Measurements from ENCODE around the gene RALGAPB.

DNA sequence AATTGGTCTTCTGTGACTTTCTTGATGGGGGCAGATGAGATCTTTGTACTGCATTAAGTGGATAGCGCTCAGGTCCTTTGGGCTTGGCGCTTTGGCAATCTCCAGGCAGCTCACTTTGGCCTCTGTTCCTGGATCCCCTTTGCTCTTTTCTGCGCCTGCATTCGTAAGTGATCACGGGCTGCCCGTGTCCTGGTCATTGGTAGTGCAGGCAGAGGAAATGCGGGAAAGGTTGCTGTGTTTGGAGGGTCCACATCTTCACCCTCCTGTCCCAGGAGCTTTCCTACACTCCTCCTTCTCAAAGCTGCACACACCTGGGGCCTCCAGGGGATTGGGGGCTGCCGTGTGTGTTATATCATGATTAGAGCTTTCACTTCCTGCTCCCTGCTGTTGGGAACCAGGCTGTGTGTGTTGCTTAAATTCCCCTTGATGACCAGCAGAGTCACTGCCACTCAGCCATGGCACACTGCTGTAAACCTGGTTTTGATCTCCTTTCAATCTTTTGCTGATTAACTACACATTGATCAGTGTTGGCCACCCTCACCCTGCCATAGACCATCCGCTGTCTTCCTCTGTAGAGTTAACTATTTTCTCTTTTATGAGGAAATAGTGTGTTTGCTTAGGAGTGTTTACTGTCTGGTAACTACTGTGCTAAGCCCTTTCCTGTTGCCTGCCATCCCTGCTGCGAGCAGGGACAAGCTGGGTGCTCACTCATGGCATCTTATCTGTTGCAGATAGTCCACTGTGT lies 24.5 kb upstream of the RALGAPB start:
- TF ChIP-seq GATA2 (IDR thresholded peaks at IDR 0.05; ENCODE audit: low read depth, low read length), result no peak
- no peak for TF ChIP-seq GATA3 (IDR thresholded peaks at IDR 0.05; ENCODE audit: low read depth, low read length)
